Hypothalamus (tissue), 51 donors: ENCODE data around the gene TCP11L1.
"Not testable (repeated sequence)": the region's sequence is repeated elsewhere in the genome, so short reads cannot be mapped to it uniquely, and the experiment has no call there.

ENCODE experiments used
- DNase-seq, 51 donors: peaks; one replicate each; lab custom pipeline; 2025; lab: John Stamatoyannopoulos, UW

The TCP11L1 gene

DNA sequence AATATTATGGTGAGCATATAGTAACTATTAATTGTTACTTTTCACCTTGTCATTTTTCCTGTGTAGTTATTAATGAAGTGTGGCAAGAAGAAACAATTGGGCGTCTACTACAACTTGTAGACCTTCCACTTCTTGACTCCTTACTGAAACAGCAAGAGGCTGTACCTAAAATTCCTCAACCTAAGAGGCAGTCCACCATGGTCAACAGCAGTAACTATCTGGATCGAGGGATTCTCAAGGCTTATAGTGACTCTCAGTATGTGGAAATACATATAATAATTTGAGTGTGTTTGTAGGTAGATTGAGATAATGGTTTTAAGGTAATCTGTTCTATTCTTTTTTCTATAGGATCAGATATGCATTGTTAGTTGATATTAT is 10.8 kb upstream of the TCP11L1 start:
- DNase-seq = no peak

DNA sequence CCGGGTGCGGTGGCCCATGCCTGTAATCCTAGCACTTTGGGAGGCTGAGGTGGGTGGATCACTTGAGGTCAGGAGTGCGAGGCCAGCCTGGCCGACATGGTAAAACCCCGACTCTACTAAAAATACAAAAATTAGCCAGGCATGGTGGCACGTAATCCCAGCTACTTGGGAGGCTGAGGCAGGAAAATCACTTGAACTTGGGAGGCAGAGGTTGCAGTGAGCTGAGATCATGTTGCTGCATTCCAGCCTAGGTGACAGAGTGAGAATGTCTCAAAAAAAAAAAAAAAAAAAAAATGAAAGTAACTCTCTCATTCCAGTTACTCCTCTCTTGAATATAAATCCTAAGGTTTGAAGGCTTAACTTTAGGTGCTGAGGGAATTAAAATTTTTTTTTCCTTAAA is 10.2 kb upstream of the TCP11L1 start:
- not testable (repeated sequence) for DNase-seq

DNA sequence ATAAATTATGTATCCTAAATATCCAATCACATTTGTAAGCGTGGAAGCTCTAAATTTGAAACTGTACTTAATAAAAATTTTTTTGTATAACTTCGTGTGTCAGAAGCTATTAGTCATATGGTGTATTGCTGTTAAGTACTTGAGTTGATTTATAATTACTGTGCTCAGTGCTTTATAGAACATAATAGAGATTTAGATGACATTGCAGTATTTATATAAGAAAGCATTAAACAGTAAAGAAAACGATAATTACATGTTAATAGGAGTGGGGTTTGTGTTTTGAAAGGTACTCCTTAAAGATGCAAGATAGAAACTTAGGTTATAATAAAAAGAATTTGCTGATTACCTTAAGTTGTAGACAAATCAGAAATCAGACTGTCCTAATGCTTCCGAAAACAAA is 5.9 kb upstream of the TCP11L1 start:
- DNase-seq = no peak

DNA sequence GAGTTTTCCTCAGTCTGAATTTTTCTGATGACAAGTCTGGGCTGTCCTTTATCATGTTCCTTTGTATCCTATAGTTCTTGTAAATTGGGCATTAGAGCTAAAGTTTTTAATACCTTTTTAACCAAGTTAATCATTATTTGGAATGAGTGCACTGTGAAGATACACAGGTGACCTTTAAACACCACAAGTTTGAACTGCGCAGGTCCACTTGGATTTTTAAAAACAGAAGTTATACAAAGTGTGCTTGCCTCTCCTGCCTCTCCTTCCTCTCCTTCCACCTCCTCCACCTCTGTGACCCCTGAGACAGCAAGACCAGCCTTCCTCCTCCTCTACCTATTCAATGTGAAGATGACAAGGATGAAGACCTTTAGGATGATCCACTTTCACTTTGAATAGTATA is 4.4 kb upstream of the TCP11L1 start:
- no peak for DNase-seq

DNA sequence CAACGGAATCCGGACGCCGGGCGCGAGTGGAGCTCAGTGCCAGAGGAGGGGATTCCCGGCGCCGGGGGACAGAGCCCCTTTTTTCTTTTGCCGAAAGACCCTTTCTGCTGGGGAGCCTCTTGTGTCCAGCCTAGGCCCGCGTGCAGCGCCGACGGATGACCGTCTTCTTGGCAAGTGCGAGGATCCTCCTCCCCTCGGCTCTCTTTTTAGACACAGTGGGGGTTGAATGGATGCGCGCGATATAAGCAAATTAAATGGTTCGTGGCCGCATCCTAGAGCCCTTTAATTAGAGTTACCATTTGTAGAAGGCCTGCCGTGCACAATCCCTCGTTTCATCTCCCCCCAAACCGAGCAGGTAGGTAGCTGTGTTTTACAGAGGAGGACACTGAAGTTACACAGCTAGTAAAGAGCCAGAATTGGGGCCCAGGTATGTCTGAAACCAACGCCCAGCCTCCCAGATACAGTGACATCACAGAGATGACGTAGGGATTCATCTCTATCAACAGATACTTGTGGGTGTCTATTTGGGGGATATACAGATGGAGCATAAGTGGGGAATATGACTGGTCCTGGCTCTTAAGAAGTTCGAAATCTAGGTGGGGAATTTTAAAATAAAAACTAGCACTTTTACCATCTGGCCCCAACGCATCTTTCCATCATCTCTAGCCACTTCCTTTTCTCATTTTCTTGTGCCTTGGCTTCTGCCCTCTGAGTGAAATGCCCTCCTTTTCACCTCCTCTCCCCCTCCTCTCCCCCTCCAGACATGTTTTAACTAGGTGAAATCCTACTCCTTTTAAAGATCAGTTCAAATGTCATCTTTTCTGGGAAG is 875 bp downstream of the TCP11L1 start:
- DNase-seq = peak in 6 of 51 donors; percentile 14 to 65 (median 36)

DNA sequence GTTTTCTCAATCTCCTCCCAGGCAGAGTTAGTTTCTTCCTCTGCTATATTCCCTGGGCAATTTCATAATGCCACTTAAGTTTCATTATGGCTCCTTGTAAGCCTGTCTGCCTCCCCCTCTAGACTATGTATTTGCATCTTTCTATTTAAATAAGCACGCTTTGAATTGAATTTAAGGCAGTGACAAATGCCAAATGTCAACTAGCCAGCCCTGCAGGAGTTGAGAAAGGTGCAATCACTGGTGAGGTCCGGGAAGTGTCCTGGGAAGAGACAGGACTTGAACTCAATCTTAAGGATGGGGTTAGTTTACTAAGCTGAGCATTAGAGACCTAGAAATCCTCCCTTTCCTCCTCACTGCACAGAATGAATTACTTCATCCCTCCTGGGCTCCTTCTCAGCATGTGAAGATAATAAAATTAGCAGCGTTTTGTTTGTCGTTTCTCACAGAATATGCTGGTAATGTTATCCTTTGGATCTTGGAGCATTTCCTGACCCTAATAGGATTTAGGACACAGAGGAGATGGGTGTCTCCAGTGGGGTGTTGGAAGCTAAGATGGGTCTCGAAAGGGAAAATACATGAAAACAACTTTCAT is 1.6 kb downstream of the TCP11L1 start:
- DNase-seq = no peak

DNA sequence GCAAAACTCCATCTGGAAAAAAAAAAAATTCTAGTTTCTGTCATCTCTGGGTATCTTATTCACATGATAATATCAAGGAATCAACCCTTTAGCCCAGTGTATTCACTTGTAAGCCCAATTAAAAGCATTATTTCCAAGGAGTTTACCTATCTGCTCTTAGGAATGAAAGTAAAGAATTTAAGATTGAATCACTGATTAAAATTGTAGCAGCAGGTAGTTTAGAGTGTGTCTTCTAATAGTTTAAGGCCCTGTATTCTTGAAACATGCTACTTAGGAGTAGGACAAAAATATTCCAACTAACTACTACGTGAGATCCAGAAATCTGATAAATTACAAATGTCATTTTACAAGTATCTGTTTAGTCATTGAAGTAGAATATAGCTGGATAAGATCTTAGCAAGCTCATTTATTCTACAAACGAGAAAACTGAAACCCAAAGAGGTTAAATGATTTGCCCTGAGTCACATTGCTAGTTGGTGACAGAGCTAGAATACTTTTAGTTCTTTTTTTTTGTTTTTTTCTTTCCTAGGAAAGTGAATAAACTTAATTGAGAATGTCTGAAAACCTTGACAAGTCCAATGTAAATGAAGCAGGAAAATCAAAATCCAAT is 4.0 kb downstream of the TCP11L1 start:
- no peak for DNase-seq

DNA sequence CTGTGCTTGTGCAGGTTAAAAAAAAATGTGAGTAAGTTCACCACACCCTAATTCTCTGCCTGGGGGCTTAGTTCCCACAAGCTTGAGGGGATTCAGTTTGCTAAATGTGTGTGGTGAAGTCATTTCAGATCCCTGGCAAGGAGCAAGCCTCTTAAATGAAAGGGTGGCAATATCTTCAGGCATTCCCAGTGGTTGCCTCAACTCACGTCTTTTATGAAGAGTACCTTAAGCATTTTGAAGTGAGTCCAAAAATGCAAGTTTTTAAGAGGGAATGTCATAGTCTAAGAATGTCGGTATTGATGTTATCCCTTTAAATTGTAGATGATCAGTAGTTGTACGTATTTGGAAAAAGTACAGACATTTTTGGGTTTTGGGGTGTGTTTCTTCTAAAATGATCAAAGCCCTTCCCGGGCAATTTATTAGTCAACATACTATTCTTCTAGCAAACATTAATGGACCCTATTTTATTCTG is 4.9 kb downstream of the TCP11L1 start:
- DNase-seq = no peak

DNA sequence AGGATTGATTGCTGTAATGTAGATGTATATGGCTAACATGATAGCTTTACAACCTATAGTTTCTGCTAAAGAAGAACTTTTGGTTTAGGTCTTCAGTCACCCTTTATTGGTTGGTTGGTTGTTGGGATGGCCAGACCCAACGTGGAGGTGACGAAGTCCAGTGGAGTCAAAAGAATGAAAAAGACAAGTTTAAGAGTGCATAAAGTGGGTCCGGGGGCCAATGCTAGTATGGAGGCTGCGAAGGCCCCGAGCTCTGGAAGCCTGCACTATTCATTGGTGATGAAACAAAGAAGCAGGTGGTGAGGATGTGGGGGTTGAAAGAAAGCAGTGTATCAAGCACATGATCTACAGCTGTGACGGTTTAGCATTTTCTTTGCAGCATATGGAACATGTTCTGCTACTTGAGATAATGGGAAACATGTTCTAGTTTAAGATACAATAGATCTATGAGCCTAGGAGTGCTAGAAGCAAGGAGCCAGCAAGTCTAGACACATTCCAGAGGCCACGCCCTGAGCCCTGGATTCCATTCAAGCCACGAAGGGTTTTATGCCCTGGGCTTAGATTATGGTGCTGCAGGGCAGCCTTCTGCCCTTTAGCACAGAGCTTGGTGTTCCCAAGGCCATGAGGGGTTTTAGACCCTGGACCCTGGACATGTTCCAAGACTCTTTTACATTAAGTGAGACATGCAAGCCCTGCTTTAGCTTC is 6.3 kb downstream of the TCP11L1 start:
- DNase-seq = no peak

DNA sequence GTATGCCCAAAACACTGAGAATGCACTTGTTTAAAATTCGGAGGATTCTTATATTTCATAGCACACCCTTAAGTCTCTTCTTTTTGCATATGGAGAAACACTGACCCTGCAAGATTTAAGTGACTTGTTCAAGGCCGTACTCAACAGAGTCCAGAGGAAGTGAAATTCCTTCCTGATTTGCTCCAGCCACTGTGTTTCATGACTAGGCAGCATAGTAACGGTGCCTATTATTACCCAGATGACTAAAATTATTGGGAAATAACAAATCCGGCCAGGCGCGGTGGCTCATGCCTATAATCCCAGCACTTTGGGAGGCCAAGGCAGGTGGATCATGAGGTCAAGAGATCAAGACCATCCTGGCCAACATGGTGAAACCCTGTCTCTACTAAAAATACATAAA is 9.3 kb downstream of the TCP11L1 start:
- DNase-seq = not testable (repeated sequence)

DNA sequence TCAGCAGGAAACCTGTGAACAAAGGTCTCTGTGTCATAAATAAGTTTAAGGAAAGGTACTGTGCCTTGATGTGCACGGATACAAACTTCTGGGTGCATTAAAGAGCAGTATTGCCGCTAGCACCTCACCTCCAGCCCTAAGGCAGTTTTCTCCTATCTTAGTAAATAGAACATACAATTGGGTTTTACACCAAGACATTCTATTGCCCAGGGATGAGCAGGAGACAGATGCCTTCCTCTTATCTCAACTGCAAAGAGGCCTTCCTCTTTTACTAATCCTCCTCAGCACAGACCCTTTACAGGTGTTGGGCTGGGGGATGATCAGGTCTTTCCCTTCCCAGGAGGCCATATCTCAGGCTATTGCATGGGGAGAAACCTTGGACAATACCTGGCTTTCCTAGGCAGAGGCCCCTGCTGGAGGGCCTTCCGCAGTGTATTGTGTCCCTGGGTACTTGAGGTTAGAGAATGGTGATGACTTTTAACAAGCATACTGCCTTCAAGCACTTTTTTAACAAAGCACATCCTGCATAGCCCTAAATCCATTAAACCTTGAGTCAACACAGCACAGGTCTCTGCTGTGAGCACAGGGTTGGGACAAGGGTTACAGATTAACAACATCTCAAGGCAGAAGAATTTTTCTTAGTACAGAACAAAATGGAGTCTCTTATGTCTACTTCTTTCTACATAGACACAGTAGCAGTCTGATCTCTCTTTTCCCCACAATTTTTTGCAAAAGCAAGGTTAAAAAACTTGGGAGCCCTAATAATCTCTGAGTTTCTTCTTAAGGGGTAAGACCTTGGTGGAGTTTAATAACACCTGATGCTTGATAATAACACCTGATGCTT is 10.4 kb downstream of the TCP11L1 start:
- DNase-seq = not testable (repeated sequence)

DNA sequence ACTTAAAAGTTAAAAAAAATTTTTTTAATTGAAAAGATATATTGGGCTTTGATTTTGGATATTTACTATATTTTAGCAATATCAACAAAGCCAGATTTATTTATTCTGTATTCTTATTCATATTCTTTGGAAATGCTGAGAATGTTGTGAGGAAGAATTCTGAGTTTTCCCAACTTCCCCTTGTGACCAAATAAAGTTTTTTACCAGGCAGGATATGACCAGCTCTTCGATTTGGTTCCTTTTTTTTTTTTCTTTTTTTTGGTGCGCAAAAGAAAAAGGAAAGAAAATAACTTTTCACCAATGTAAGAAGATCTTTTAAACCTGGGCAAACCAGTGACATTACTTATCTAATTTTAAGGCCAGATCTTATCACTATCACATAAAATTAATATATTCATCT is 12.9 kb downstream of the TCP11L1 start:
- DNase-seq = no peak

DNA sequence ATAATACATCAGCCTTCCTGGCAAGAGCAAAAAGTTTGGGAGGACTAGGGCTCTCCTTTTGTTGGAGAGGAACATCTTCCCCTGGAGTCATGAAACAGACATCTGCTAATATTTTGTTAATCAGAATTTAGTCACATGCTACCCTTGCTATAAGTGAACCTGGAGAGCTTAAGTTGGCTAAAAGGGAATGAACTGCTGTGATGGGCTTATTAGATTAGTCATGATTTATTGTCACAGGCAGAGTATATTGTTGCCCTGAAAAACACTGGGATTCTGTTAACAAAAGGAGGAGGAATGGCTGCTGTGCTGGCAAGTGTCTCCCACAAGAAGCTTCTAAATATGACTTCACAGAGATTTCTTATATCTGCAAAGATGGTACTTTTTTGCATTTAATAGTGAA is 16.0 kb downstream of the TCP11L1 start:
- no peak for DNase-seq

DNA sequence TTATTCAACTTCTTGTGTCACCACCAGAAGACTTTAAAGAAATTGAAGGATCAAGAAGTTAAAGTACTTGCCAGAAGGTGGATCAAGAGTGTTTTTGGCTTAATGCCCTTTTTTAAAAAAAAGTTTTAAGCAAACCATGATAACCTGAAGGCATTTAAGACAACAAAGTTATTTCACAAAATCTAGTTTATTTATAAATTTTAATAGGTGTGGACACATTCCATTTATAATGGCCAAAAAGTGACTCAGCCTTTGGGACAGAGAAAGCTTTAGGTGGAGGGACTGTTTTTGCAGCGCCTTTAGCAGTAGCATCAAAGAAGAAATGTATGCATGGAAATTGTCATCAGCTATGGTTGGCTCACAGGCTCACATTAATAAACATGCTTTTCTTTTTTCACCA is 17.9 kb downstream of the TCP11L1 start:
- DNase-seq = no peak

DNA sequence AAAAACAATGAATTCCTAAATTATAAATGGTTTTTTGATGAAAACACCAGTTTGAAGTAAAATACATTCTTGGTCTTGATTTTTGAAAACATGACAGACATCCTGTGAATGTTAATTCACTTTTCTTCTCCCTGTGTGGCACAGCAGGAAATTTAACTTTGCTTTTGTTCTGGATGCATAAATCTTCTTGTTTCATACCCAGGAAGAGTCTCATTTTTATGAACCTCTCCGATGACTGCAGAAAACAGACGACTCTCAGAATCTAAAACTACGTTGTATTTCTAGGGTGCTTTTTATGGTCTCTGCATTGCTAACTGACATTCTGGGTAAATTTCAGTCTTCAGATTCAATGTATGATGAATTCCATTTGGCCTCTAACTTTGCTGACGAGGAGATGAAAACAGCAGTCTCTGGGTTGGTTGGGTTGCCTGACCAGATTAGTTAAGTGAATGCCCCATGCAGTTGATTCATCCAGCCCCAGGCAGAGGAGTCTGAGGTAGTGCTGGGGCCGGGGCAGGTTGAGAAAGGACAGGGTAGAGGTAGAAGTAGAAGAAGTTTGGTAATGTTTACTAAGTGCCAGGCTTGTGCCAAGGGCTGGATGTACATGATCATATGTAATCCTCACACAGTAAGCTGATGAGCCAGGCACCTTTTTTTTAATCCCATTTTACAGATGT is 20.1 kb downstream of the TCP11L1 start:
- DNase-seq = no peak

DNA sequence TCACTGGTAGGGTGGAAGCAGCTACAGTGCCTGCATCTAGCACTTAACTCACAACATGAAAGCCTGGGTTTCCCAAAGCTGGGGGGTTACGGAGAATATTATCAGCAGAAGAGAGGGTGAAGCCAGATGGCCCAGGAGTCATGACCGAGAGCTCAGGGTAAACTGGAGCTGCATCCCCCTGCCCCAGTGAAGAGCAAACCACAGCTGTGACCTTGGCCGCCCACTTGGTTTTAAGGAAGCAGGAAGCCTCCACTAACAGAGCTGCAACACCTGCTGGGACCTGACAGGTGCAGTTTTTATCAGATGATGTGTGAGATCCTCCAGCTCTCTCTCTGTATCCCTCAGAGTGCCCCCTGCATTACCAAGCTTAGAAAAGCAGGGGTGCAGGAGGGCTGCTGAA is 20.9 kb downstream of the TCP11L1 start:
- no peak for DNase-seq

DNA sequence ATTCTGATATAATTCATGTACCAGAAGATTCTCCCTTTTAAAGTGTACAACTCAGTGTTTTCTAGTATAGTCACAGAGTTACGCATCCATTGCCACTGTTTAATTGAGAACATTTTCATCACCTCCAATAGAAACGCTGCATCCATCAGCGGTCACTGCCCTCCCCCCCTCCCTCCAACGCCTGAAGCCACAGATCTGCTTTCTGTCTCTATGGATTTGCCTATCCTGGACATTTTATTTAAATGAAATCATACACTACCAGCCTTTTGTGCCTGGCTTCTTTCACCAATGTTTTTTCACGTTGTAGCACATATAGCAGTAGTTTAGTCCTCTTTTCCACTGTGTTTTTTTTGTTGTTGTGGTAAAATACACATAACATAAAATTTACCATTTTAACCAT is 22.8 kb downstream of the TCP11L1 start:
- no peak for DNase-seq

DNA sequence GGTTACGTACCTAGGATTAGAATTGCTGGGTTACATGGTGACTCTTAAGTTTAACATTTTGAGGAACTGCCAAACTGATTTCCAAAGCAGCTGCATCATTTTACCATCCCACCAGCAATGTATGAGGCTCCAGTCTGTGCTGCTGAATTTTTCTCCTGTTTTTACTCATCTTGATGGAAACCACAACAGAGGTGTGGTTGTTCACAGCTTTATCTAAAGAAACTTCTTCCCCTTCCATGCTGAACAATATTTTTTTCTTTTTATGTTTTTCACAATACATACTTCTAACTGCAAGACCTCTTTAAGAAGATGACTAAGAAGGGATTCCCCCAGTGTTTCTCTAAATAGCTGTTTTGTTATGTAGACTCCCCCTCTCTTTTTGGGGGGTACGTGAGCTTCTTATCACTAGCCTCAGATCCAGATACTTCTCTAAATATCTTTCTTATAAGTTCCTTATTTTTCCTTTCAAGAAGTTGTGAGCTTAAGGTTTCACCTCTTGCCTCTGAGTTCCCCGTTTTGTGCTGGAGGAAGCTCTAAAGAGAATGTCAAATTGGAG is 24.0 kb downstream of the TCP11L1 start:
- DNase-seq = no peak

DNA sequence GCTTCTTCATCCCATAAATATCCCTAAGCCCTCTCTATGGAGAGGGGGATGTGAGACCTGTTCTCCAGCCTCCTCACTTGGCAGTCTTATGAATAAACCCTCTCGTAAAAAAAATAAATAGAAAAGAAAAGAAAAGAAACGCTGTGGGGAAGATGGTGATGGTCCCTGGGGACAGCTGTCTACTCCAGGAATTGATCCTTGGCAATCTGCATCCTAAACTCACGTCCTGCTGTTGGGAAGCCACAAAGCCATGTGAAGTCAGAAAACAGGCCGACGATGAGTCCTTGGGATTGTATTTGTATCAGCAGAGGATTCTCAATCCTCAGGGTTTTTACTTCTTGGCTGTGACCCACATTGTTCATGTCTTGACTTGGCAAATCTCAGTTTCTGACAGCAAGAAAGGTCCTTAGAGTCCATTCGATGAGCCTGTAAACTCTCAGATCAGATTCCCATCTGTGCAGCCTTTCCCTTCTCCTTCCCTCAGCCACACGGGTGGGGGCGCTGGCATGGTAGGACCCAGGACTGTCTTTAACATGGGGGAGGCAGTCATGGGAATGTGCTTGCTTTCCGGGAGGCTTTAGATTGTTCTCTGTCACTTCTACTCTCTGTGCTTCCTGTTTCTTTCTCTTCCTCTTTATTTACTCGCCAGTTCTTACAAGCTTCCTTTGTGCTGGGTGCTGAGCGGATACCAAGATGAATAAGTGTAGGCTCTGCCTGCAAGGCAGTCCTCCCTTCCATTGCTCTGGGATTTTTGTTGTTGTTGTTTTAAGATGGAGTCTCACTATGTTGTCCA is 24.9 kb downstream of the TCP11L1 start:
- DNase-seq = peak in 4 of 51 donors; percentile 2 to 8 (median 6)
